Breast epithelium (tissue), 4 donors: Measurements from ENCODE around the gene NRCAM. TPM values are rescaled to one million over a fixed set of nuclear protein-coding genes. Genes with fewer than 3 reads are reported as not detected.
A peak's percentile ranks its signal among the peaks of the same experiment; 100 is the strongest.

ENCODE experiments used
- DNase-seq, 2 donors: peaks; one replicate each; pipeline ENCODE4 v3.0.0-alpha.2; 2019; ENCODE audit warnings: low spot score in 2 of 2
- H3K27ac ChIP-seq, 2 donors: fragments of 200-600 bp; sonication (generic) in 1 of 2; one replicate each; pipeline ENCODE4 v1.5.1; 2016 to 2019; ENCODE audit warnings: mild to moderate bottlenecking in 1 of 2
- H3K27me3 ChIP-seq, 2 donors: fragments of 200-600 bp; sonication (generic) in 1 of 2; one replicate each; pipeline versions ENCODE4 v1.5.1 to v1.6.0; 2017 to 2019; ENCODE audit warnings: control low read depth in 1 of 2, mild to moderate bottlenecking in 1 of 2
- H3K36me3 ChIP-seq: fragments of 200-600 bp; one replicate; pipeline ENCODE4 v1.5.1; 2019
- H3K4me1 ChIP-seq, 2 donors: fragments of 200-600 bp; sonication (generic); one replicate each; pipeline ENCODE4 v1.5.1; 2016 to 2019; ENCODE audit warnings: control low read depth in 1 of 2
- H3K4me3 ChIP-seq, 3 donors: fragments of 200-600 bp; sonication (generic); 1 replicate in 2 of 3; 2 replicates in 1 of 3; pipeline ENCODE4 v1.5.1; 2016 to 2019; ENCODE audit warnings: mild to moderate bottlenecking in 3 of 3, moderate library complexity in 2 of 3
- H3K9me3 ChIP-seq, 2 donors: fragments of 200-600 bp; sonication (generic) in 1 of 2; one replicate each; pipeline ENCODE4 v1.5.1; 2016 to 2019; ENCODE audit warnings: control low read depth in 1 of 2
- POLR2A ChIP-seq: fragments of 450-650 bp; IDR thresholded peaks from one replicate; pipeline ENCODE4 v1.6.1; 2016; ENCODE audit warnings: antibody characterized with exemption, mild to moderate bottlenecking, moderate library complexity
- POLR2AphosphoS5 ChIP-seq, 3 donors: sonication (generic); formaldehyde crosslinking; IDR thresholded peaks; one replicate each; pipeline ENCODE4 v1.6.1; 2017; ENCODE audit warnings: antibody characterized with exemption in 3 of 3
- intact Hi-C: fragments of 100-400 bp; cut with DNase I; formaldehyde crosslinking; loops from one replicate; pipeline ENCODE4 v1.15.1; 2023; ENCODE audit warnings: low total_unique reads
- total RNA-seq, 3 donors: library from RNA; depleted of rRNA; stranded (reverse); fragments of >200 nt; gene quantifications; one replicate each; pipeline ENCODE4 v1.1.0, GENCODE V29; 2016
- TF ChIP-seq, protein P1 (sequence below), 3 donors: fragments of 450-650 bp; IDR thresholded peaks; one replicate each; pipeline ENCODE4 v1.5.1; 2016 to 2017; ENCODE audit warnings: antibody characterized with exemption in 3 of 3, mild to moderate bottlenecking in 3 of 3, moderate library complexity in 3 of 3

The NRCAM gene
- total RNA-seq, 3 donors from 2014 or later = 3.3 to 62.4 (median 4.2) TPM

DNA sequence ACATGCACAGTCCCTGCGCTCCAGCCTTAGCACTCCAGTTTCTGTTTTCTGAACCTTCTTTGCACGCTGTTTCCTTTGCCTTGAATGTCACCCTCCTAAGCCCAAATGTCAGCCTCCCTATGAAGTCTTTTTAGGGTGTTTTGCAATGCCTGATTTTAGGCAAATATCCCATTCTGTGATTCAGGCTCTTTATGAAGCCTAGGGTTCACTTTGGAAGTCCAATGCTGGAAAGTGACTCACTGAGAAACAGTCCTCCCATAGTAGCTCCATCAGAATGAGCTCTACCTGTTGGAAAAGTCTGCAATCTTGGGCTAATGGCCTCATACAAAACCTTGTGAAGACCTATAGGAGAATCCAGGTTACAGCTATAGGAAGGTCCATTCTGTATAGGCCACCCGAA is 331.4 kb downstream of the NRCAM start:
- TF ChIP-seq POLR2A = no peak
- TF ChIP-seq POLR2AphosphoS5 (IDR thresholded peaks at IDR 0.05) = no peak
- TF ChIP-seq, protein P1, sequence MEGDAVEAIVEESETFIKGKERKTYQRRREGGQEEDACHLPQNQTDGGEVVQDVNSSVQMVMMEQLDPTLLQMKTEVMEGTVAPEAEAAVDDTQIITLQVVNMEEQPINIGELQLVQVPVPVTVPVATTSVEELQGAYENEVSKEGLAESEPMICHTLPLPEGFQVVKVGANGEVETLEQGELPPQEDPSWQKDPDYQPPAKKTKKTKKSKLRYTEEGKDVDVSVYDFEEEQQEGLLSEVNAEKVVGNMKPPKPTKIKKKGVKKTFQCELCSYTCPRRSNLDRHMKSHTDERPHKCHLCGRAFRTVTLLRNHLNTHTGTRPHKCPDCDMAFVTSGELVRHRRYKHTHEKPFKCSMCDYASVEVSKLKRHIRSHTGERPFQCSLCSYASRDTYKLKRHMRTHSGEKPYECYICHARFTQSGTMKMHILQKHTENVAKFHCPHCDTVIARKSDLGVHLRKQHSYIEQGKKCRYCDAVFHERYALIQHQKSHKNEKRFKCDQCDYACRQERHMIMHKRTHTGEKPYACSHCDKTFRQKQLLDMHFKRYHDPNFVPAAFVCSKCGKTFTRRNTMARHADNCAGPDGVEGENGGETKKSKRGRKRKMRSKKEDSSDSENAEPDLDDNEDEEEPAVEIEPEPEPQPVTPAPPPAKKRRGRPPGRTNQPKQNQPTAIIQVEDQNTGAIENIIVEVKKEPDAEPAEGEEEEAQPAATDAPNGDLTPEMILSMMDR (IDR thresholded peaks at IDR 0.05) = no peak
- no peak for DNase-seq
- Histone ChIP-seq H3K4me3 (no peak overlapping the region), H3K27ac (no peak overlapping the region), H3K27me3 (no peaks in the 10 kb centered on the region), H3K4me1 (no peaks in the 10 kb centered on the region), H3K36me3 (no peaks in the 10 kb centered on the region), H3K9me3 (no peaks in the 10 kb centered on the region)
- intact Hi-C loops = no loop called here

DNA sequence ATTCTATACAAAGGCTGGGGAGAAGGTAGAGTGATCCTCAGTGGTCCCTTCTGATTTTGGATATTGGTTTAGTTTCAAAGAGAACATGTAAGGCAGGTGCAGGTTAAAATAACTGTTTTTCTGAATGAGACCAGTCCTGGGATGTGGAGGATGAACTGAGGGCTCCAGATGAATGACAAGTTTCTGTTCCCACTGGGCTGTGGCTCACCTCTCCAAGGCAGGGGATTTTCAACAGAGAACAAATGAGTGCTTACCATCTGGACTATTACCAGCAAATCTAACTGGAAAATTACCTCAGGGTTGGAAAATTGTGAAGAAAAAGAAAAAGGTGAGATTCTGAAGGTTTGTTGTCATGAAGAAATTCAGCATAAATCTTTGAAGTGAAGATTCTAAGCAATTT is 334.1 kb downstream of the NRCAM start:
- H3K4me1 ChIP-seq = no peaks in the 10 kb centered on the region
- no peaks in the 10 kb centered on the region for H3K36me3 ChIP-seq
- no peaks in the 10 kb centered on the region for H3K9me3 ChIP-seq
- DNase-seq = no peak
- no peak overlapping the region for H3K4me3 ChIP-seq
- intact Hi-C loops = no loop called here
- no peak for TF ChIP-seq POLR2AphosphoS5 (IDR thresholded peaks at IDR 0.05)
- TF ChIP-seq, protein P1 (IDR thresholded peaks at IDR 0.05) = no peak
- no peak for TF ChIP-seq POLR2A
- peak overlapping the region in 1 of 2 donors; percentile 52 for H3K27ac ChIP-seq
- H3K27me3 ChIP-seq = no peaks in the 10 kb centered on the region

DNA sequence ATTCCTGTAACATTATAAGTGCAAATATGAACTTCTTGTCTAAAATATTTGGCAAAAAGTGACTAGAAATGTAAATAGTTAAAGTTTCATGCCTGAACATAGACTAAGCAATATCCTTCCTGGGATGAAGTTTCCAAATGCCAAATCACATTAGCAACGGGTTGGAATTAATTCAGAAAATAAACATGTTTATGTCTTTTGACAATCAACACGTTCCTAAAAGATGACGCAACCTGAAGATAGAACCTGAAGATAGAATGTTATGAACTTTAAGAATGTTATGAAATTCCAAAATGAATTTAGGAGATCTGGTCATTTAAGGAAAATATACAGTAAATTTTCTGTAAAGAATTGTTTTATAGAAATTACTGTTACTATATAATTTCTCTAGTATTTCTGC is 335.3 kb downstream of the NRCAM start:
- TF ChIP-seq POLR2AphosphoS5 (IDR thresholded peaks at IDR 0.05) (no peak), POLR2A (no peak)
- TF ChIP-seq, protein P1 (IDR thresholded peaks at IDR 0.05) = no peak
- intact Hi-C loops = no loop called here
- no peak for DNase-seq
- Histone ChIP-seq H3K4me3 (no peak overlapping the region), H3K27ac (no peak overlapping the region), H3K36me3 (no peaks in the 10 kb centered on the region), H3K9me3 (no peaks in the 10 kb centered on the region), H3K4me1 (no peaks in the 10 kb centered on the region), H3K27me3 (no peaks in the 10 kb centered on the region)

DNA sequence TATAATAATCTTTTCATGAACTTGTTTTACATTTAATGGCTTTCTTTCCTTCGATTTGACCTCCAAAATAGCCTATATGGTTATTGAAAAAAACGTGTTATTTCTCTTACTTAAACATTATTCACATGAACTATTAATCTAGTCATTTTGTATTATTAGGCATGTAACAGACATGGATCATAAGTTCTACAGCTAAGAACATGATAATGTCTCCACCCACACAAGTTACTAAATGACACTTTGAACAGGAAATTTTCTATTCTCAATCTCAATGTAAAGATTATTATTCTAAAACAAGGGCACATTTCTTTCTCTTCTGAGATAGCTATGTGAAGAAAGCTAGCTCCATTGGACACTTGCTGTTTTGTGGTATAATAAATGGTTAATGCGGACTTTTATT is 336.0 kb downstream of the NRCAM start:
- no peaks in the 10 kb centered on the region for H3K9me3 ChIP-seq
- TF ChIP-seq, protein P1 (IDR thresholded peaks at IDR 0.05) = no peak
- TF ChIP-seq POLR2AphosphoS5 (IDR thresholded peaks at IDR 0.05) (no peak), POLR2A (no peak)
- intact Hi-C loops = no loop called here
- no peaks in the 10 kb centered on the region for H3K27me3 ChIP-seq
- H3K4me3 ChIP-seq = no peak overlapping the region
- DNase-seq = no peak
- no peaks in the 10 kb centered on the region for H3K4me1 ChIP-seq
- no peaks in the 10 kb centered on the region for H3K36me3 ChIP-seq
- H3K27ac ChIP-seq = no peak overlapping the region

DNA sequence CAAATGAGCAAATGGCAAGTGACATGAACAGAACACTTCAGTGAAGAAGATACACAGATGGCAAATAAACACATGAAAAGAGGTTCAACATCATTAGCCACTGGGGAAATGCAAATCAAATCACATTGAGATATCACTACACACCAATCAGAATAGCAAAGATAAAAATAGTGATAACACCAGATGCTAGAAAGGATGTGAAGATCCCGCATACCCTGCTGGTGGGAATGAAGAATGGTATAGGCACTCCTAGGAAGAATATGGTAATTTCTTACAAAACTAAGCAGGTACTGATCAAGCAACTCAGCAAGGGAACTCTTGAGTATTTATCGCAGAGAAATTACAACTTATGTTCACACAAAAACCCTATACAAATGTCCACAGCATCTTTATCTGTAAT is 337.3 kb downstream of the NRCAM start:
- TF ChIP-seq POLR2AphosphoS5 (IDR thresholded peaks at IDR 0.05) = no peak
- TF ChIP-seq, protein P1 (IDR thresholded peaks at IDR 0.05) = no peak
- TF ChIP-seq POLR2A = no peak
- DNase-seq = no peak
- H3K27ac ChIP-seq = no peak overlapping the region
- H3K4me1 ChIP-seq = no peaks in the 10 kb centered on the region
- intact Hi-C loops = no loop called here
- H3K9me3 ChIP-seq = no peaks in the 10 kb centered on the region
- H3K36me3 ChIP-seq = no peaks in the 10 kb centered on the region
- no peak overlapping the region for H3K4me3 ChIP-seq
- H3K27me3 ChIP-seq = no peaks in the 10 kb centered on the region
